IPS DF 6.9 (cell line): ENCODE measurements around the gene NPPC.
A peak's percentile ranks its signal among the peaks of the same experiment; 100 is the strongest.

Experiments
- DNase-seq: peaks from one replicate; pipeline ENCODE4 v3.0.0-alpha.2; 2013; ENCODE audit warnings: low read depth, low spot score
- H3K27ac ChIP-seq: one replicate; pipeline ENCODE4 v1.5.1; 2013; ENCODE audit warnings: low read length, control low read depth
- H3K27me3 ChIP-seq: 2 replicates; pipeline ENCODE4 v1.6.1; 2013; ENCODE audit warnings: mild to moderate bottlenecking, low read length; ENCODE audit not compliant: control insufficient read depth, insufficient read depth
- H3K36me3 ChIP-seq: 2 replicates; pipeline ENCODE4 v1.6.1; 2013; ENCODE audit warnings: low read length; ENCODE audit not compliant: control insufficient read depth, insufficient read depth
- H3K4me1 ChIP-seq: 2 replicates; pipeline ENCODE4 v1.6.1; 2013; ENCODE audit warnings: low read length; ENCODE audit not compliant: control insufficient read depth, insufficient read depth
- H3K4me3 ChIP-seq: 2 replicates; pipeline ENCODE4 v1.5.1; 2013; ENCODE audit warnings: mild to moderate bottlenecking, low read length
- H3K9me3 ChIP-seq: 2 replicates; pipeline ENCODE4 v1.6.1; 2013; ENCODE audit warnings: low read length, inconsistent platforms; ENCODE audit not compliant: control insufficient read depth, insufficient read depth
- WGBS: extraction: QIAGEN DNeasy Blood & Tissue Kit; methylation state at CpG from one replicate; pipeline ENCODE4 v1.1.7; 2013; ENCODE audit warnings: mixed read lengths, missing lambda C conversion rate; ENCODE audit not compliant: insufficient read length, insufficient coverage; 5-methylcytosine and 5-hydroxymethylcytosine counted together

The NPPC gene

DNA sequence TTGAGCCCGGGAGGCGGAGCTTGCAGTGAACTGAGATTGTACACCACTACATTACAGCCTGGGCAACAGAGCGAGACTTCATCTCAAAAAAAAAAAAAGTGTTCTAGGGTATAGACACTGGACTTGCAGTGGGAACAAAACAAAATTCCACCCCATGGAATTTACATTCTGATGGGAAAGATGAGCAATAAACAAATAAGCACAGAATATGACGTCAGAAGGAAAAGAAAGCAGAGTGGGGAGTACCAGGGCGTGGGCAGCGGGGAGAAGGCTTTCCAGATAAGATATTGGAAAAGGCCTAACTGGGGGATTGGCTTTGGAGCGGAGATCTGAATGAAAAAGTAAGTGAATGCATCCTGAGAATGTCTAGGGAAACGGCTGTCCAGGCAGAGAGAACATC, 17.6 kb downstream of the NPPC start:
- no peak overlapping the region for H3K4me3 ChIP-seq
- peaks cover 2% of the 10 kb centered on the region; the same call in 1 of the 2 replicates for H3K4me1 ChIP-seq
- H3K36me3 ChIP-seq = no peaks in the 10 kb centered on the region
- H3K27me3 ChIP-seq = no peaks in the 10 kb centered on the region
- no CpG with 5 or more reads among the region's 8 CpGs for WGBS
- no peak overlapping the region for H3K27ac ChIP-seq
- no peaks in the 10 kb centered on the region for H3K9me3 ChIP-seq
- no peak for DNase-seq

DNA sequence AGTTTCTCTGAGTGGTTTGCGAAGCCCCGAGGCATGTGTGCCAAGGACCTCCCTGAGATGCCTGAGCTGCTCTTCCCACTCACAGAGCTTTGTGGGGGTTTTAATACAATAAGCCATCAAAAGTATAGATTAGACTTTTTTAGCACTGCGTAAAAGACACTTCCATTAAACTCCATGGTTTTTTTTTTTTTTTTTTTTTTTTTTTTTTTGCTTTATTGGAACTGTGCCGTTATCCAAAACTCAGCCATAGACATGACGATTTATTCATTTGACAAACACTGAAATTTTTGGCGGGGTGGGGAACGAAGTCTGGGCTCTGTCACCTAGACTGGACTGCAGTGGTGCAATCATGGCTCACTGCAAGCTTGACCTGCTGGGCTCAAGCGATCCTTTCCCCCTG, 18.4 kb downstream of the NPPC start:
- Histone ChIP-seq H3K36me3 (no peaks in the 10 kb centered on the region), H3K27ac (no peak overlapping the region), H3K27me3 (no peaks in the 10 kb centered on the region), H3K4me3 (no peak overlapping the region), H3K4me1 (peaks cover 2% of the 10 kb centered on the region; the same call in 1 of the 2 replicates), H3K9me3 (no peaks in the 10 kb centered on the region)
- no CpG with 5 or more reads among the region's 8 CpGs for WGBS
- no peak for DNase-seq

DNA sequence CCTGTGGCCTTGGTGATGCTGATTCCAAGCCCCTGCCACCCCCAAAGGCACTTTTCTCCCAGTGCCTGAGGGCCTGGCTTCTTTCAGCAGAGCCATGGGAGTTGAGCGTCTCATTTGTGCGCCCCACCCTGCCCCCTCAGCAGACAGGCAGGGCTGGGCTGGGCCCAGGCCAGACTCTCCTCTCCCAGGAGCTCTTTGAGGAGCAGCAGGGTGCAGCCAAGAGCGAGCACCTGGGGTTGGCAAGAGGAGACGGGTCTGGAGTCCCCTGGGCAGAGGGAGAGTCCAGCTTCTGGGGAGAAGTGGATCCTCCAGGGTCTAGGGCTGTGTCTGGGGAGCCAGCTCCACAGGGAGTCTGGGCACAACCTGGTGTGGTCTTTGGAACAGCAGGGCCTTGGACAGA, 21.2 kb downstream of the NPPC start:
- no CpG with 5 or more reads among the region's 4 CpGs for WGBS
- DNase-seq = no peak
- Histone ChIP-seq H3K4me3 (no peak overlapping the region), H3K27me3 (no peaks in the 10 kb centered on the region), H3K27ac (no peak overlapping the region), H3K4me1 (0 out of 2 replicates have a peak, but pooled peaks cover 2% of the 10 kb centered on the region), H3K9me3 (no peaks in the 10 kb centered on the region), H3K36me3 (no peaks in the 10 kb centered on the region)

DNA sequence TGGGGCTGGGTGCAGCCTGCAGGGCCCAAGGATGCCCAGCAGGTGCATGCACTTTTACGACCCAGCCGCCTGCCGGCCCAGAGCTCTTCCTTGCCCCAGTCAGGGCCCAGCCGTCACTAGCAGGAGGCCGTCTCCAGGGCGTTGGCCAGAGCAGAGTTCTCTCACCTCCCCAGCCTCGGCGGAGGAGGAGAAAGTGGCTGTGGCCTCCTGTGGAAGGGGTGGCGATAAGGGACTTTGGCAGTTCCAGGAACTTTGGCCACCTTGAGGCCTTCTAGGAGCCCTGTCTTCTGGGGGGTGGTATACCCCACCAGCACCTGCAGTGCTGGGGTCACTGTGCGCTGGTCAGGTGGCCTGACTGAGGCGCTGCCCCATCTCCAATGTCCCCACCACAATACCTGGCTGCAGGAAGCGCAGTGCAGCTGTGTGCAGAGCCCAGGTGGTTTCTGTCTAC, 22.0 kb downstream of the NPPC start:
- Histone ChIP-seq H3K27ac (no peak overlapping the region), H3K36me3 (no peaks in the 10 kb centered on the region), H3K4me1 (0 out of 2 replicates have a peak, but pooled peaks cover 2% of the 10 kb centered on the region), H3K9me3 (no peaks in the 10 kb centered on the region), H3K4me3 (no peak overlapping the region), H3K27me3 (no peaks in the 10 kb centered on the region)
- no peak for DNase-seq
- WGBS = no CpG with 5 or more reads among the region's 12 CpGs

DNA sequence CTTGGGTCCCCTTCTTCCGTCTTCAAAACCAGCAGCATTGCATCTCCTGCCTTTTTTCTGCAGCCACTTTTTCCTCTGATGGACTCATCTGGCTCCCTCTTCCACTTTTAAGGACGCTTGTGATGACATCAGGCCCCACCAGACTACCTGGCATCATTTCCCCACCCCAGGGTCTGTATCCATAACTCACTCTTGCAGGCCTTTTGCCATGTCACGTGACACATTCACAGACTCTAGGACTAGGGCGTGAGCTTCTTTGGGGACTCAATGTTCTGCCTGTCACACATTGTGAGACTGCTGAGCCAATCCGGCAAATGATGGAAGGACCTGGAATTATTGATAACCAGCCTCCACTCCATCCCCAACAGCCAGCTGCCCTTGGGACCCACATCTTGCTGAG, 23.6 kb downstream of the NPPC start:
- H3K4me3 ChIP-seq = no peak overlapping the region
- H3K4me1 ChIP-seq = 0 out of 2 replicates have a peak, but pooled peaks cover 2% of the 10 kb centered on the region
- WGBS = no CpG with 5 or more reads among the region's 5 CpGs
- H3K9me3 ChIP-seq = no peaks in the 10 kb centered on the region
- no peaks in the 10 kb centered on the region for H3K27me3 ChIP-seq
- no peaks in the 10 kb centered on the region for H3K36me3 ChIP-seq
- no peak overlapping the region for H3K27ac ChIP-seq
- no peak for DNase-seq

DNA sequence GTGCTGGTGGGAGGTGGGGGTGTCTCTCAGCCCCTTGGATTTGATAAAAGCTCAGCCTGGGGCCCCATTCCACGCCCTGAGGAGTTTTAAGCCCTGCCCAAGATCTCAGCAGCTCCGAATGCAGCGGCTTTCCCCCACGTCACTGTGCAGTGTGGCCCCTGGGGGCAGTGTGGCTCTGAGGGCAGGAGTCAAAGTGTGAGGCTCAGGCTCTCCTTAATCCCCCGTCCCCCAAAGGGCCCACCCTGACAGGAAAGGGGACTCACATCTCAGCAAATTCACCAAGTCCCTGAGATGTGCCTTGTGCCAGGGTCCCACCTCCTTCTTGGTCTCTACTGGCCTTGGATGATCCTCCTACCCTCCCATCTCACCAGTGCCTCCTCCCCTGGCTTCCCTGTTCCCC, 25.2 kb downstream of the NPPC start:
- no CpG with 5 or more reads among the region's 5 CpGs for WGBS
- Histone ChIP-seq H3K4me3 (no peak overlapping the region), H3K27me3 (no peaks in the 10 kb centered on the region), H3K4me1 (0 out of 2 replicates have a peak, but pooled peaks cover 2% of the 10 kb centered on the region), H3K36me3 (no peaks in the 10 kb centered on the region), H3K27ac (no peak overlapping the region), H3K9me3 (no peaks in the 10 kb centered on the region)
- no peak for DNase-seq

DNA sequence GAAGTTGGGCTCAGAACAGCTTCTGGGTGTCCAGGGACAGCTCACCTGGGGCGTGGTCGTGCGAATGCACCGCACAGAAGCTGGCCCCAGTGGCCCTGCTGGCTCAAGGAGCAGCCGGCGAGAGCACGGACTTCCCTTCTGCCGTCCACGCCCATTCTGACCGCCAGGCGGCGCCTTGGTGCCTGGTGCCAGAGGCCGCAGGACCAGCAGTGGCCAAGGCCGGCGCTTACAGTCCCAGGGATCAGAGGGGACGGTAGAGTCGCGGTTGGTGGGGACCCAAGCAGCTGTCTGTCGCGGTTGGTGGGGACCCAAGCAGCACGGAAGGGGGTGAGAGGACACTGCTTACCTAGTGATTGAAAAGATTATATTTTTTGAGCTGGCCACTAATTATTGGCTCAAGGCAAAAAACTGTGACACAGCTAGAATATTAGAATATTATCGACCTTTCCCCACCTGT, 25.7 kb downstream of the NPPC start:
- DNase-seq = peak; percentile 80
- no peaks in the 10 kb centered on the region for H3K36me3 ChIP-seq
- no peaks in the 10 kb centered on the region for H3K9me3 ChIP-seq
- H3K4me1 ChIP-seq = 0 out of 2 replicates have a peak, but pooled peaks cover 2% of the 10 kb centered on the region
- no CpG with 5 or more reads among the region's 22 CpGs for WGBS
- no peak overlapping the region for H3K4me3 ChIP-seq
- no peak overlapping the region for H3K27ac ChIP-seq
- no peaks in the 10 kb centered on the region for H3K27me3 ChIP-seq

DNA sequence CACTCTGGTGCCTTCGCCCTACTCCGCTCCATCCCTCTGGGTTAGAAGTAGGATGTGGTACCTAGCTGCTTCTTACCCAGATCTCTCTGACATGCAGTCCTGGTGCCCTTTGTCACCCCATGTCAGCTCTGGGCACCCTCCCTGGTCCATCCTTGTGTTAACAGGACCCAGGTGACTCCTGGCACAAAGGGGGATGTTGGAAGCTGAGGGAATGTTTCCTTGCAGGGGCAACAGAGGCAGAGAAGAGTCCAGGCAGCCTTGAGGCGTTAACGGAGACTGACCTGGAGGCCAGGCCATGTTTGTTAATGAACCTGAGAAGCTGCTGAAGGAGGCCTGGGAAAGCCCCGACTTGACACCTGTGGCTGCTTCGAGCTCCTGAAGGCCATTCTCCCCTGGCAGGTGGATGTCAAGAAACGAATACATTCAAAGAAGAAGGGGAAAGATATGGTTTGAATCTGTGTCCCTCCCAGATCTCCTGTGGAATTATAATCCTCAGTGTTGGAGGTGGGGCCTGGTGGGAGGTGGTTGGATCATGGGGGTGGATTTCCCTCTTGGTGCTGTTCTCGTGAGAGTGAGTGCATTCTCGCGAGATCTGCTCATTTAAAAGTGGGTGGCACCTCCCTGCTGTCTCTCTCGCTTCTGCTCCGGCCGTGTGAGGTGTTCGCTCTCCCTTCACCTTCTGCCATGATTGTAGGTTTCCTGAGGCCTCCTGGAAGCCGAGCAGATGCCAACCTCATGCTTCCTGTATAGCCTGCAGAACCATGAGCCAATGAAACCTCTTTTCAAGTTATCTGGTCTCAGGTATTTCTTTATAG, 31.4 kb downstream of the NPPC start:
- Histone ChIP-seq H3K27me3 (no peaks in the 10 kb centered on the region), H3K4me1 (no peaks in the 10 kb centered on the region), H3K4me3 (no peak overlapping the region), H3K9me3 (no peaks in the 10 kb centered on the region), H3K36me3 (no peaks in the 10 kb centered on the region), H3K27ac (no peak overlapping the region)
- no CpG with 5 or more reads among the region's 15 CpGs for WGBS
- no peak for DNase-seq

DNA sequence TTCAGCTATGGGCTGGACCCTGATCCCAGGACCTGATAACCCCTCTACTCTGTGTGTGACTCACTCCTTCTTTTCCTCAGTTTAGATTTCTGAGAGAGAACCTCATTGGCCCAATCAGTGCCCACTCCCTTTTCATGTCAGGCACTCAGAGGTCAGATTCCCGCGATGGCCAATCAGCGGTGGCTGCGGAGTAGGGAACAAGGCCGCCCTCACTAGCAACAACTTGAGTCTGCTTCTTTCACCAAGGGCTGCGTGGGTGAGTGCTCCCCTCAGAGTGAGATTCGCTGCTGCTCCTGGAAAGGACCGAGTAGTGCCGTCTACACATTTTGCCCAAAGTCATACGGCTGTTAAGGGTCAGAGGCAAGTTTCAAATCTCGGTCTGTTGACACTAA, 34.7 kb downstream of the NPPC start:
- no peak overlapping the region for H3K4me3 ChIP-seq
- no CpG with 5 or more reads among the region's 11 CpGs for WGBS
- H3K36me3 ChIP-seq = no peaks in the 10 kb centered on the region
- H3K9me3 ChIP-seq = no peaks in the 10 kb centered on the region
- no peaks in the 10 kb centered on the region for H3K27me3 ChIP-seq
- DNase-seq = no peak
- no peak overlapping the region for H3K27ac ChIP-seq
- H3K4me1 ChIP-seq = no peaks in the 10 kb centered on the region

DNA sequence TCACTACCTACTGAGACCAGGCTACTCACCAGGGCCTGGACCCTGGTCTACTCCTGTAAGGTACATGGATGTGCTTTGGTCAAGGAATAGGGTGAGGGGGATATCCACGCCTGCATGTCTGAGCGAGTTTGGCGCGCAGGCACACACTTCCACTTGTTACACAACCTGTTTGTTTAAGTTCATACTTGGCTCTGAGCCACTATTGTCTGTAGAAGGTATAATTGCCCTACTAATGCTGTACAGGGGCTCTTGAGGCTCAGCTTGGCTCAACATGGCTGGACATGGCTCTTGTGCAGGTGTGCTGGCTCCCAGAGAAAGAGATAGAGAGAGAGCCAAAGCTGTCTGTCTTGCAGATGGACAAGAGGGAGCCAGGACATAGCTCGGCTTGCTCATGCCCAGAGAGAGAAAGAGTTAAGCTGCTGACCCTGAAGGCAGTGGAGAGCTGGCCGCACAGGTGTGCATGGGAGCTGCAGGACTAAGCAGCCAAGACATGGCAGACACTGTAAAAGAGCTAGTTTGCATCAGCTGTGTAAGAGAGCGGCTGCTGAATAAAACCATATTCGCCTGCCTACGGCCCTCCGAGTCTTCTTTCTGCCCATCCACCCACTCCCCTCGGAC, 35.2 kb downstream of the NPPC start:
- no peaks in the 10 kb centered on the region for H3K27me3 ChIP-seq
- H3K4me1 ChIP-seq = no peaks in the 10 kb centered on the region
- H3K27ac ChIP-seq = no peak overlapping the region
- no peak for DNase-seq
- no peaks in the 10 kb centered on the region for H3K36me3 ChIP-seq
- no peaks in the 10 kb centered on the region for H3K9me3 ChIP-seq
- no peak overlapping the region for H3K4me3 ChIP-seq
- WGBS = no CpG with 5 or more reads among the region's 11 CpGs
